Measurements from ENCODE around the gene JAG2. TPM values are rescaled to one million over a fixed set of nuclear protein-coding genes. Genes with fewer than 3 reads are reported as not detected.

The JAG2 gene
- total RNA-seq, 3 donors from 2014 or later (not counting 1 experiment from before 2014, with no cell fraction given), result 3.5 to 6.6 (median 6.1) TPM

DNA sequence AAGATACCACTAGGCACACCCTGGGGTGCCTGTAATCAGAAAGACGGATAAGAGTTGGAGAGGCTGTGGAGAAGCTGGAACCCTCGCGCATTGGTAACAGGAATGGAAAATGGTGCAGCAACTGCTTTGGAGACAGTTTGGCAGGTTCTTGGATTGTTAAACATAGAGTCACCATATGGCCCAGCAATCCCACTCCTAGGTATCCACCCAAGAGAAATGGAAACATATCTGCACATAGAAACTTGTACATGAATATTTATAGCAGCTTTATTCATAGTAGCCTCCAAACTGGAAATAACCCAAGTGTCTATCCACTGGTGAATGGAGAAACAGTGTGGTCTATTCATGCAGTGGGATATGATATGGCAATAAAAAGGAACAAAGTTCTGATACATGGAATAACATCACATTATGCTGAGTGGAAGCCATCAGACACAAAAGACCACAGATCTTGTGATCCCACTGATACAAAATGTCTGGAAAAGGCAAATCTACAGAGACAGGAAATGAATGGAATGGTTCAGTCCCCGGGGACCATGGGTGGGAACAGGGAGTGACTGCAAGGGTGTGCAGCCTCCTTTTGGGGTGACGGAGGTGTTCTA, 45.4 kb downstream of the JAG2 start:
- Mint-ChIP-seq H3K4me3 (no peak overlapping the region), H3K27me3 (ENCODE audit: low read depth in 2 of 2) (peaks cover 21 to 41% of the 10 kb centered on the region in 2 donors), H3K4me1 (peaks cover 0 to 4% of the 10 kb centered on the region in 2 donors), H3K9me3 (no peaks in the 10 kb centered on the region), H3K27ac (no peak overlapping the region), H3K36me3 (no peaks in the 10 kb centered on the region)
- DNase-seq, result no peak
- no peak for ATAC-seq
- H3K27ac ChIP-seq (ENCODE audit: low read length), result no peak overlapping the region
- no peaks in the 10 kb centered on the region for H3K4me1 ChIP-seq (ENCODE audit: control insufficient read depth, insufficient read depth, low read length)
- WGBS (ENCODE audit: insufficient coverage), result 89% methylated on average over 5 of the region's 5 CpGs
- no peaks in the 10 kb centered on the region for H3K36me3 ChIP-seq (ENCODE audit: control insufficient read depth, insufficient read depth, low read length)
- TF ChIP-seq, protein P1, sequence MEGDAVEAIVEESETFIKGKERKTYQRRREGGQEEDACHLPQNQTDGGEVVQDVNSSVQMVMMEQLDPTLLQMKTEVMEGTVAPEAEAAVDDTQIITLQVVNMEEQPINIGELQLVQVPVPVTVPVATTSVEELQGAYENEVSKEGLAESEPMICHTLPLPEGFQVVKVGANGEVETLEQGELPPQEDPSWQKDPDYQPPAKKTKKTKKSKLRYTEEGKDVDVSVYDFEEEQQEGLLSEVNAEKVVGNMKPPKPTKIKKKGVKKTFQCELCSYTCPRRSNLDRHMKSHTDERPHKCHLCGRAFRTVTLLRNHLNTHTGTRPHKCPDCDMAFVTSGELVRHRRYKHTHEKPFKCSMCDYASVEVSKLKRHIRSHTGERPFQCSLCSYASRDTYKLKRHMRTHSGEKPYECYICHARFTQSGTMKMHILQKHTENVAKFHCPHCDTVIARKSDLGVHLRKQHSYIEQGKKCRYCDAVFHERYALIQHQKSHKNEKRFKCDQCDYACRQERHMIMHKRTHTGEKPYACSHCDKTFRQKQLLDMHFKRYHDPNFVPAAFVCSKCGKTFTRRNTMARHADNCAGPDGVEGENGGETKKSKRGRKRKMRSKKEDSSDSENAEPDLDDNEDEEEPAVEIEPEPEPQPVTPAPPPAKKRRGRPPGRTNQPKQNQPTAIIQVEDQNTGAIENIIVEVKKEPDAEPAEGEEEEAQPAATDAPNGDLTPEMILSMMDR (IDR thresholded peaks at IDR 0.05), result no peak
- H3K9me3 ChIP-seq (ENCODE audit: control insufficient read depth, insufficient read depth, low read length), result peaks cover 3% of the 10 kb centered on the region
- H3K4me3 ChIP-seq (ENCODE audit: low read length), result no peak overlapping the region
- intact Hi-C loops (cut with micrococcal nuclease), result no loop called here
- no peaks in the 10 kb centered on the region for H3K27me3 ChIP-seq (ENCODE audit: control insufficient read depth, insufficient read depth, low read length)

DNA sequence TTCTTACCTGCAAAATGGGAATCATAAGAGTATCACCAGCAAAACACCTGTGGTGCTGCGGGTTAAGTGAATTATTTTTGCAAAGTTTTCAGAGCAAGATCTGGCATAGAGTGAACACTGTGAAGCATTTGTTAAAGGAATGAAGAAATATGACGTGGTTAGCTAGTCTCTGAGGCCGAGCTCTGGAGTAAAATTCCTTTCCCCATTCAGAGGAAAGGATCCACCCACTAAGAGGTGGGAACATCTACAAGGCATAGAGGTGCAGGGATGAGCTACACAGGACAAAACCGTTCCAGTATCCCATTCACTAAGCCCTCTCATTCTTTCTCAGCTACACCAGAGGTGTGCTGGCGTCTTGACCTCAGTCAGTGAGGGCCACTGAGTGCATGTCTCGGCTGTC, 48.5 kb downstream of the JAG2 start:
- no peak for ATAC-seq
- H3K4me1 Mint-ChIP-seq, result peaks cover 0 to 4% of the 10 kb centered on the region in 2 donors
- H3K9me3 Mint-ChIP-seq, result no peaks in the 10 kb centered on the region
- H3K27me3 Mint-ChIP-seq (ENCODE audit: low read depth in 2 of 2), result peaks cover 13 to 39% of the 10 kb centered on the region in 2 donors
- no peaks in the 10 kb centered on the region for H3K4me1 ChIP-seq (ENCODE audit: control insufficient read depth, insufficient read depth, low read length)
- no peak for DNase-seq
- no peaks in the 10 kb centered on the region for H3K27me3 ChIP-seq (ENCODE audit: control insufficient read depth, insufficient read depth, low read length)
- H3K4me3 Mint-ChIP-seq, result no peak overlapping the region
- no peak overlapping the region for H3K27ac ChIP-seq (ENCODE audit: low read length)
- no peak overlapping the region for H3K4me3 ChIP-seq (ENCODE audit: low read length)
- intact Hi-C loops (cut with micrococcal nuclease), result no loop called here
- 76% methylated on average over 6 of the region's 6 CpGs for WGBS (ENCODE audit: insufficient coverage)
- TF ChIP-seq, protein P1 (IDR thresholded peaks at IDR 0.05), result no peak
- no peaks in the 10 kb centered on the region for H3K36me3 ChIP-seq (ENCODE audit: control insufficient read depth, insufficient read depth, low read length)
- H3K9me3 ChIP-seq (ENCODE audit: control insufficient read depth, insufficient read depth, low read length), result peaks cover 3% of the 10 kb centered on the region
- H3K27ac Mint-ChIP-seq, result no peak overlapping the region
- no peaks in the 10 kb centered on the region for H3K36me3 Mint-ChIP-seq

DNA sequence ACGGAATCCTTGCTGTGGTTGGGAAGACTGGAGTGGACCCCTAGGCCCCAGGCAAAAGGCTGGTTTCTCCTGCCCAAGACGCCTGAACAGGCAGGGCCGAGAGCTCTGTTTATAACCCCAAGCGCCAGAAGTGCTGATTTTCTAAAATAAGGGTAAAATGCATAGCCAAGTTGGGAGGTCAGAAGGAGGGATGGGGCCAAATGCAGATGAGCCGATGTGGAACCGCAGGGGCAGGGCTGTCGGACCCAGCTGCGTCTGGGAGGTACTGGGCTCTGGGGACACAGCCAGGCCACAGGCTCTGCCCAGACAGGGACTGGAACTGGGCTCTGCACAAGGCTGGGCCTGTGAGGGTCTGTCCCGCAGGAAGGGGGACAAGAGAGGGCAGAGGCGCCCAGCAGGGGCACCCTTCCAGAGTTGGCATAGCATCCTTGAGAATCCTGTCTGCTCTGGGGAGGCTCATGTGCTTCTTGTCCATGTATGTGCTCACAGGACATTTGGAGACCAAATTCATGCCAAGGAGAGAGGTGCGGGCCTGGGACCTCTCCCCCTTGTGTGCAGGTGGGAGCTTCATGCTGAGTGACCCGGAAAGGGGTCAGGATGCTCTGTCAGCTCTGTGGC, 49.1 kb downstream of the JAG2 start:
- H3K27ac Mint-ChIP-seq, result no peak overlapping the region
- Histone ChIP-seq H3K4me1 (ENCODE audit: control insufficient read depth, insufficient read depth, low read length) (no peaks in the 10 kb centered on the region), H3K27me3 (ENCODE audit: control insufficient read depth, insufficient read depth, low read length) (no peaks in the 10 kb centered on the region), H3K9me3 (ENCODE audit: control insufficient read depth, insufficient read depth, low read length) (peaks cover 3% of the 10 kb centered on the region), H3K4me3 (ENCODE audit: low read length) (no peak overlapping the region), H3K36me3 (ENCODE audit: control insufficient read depth, insufficient read depth, low read length) (no peaks in the 10 kb centered on the region), H3K27ac (ENCODE audit: low read length) (no peak overlapping the region)
- WGBS (ENCODE audit: insufficient coverage), result 77% methylated on average over 12 of the region's 12 CpGs
- no peak for ATAC-seq
- no peak for DNase-seq
- peaks cover 0 to 3% of the 10 kb centered on the region in 2 donors for H3K4me1 Mint-ChIP-seq
- H3K27me3 Mint-ChIP-seq (ENCODE audit: low read depth in 2 of 2), result peaks cover 12 to 34% of the 10 kb centered on the region in 2 donors
- TF ChIP-seq, protein P1 (IDR thresholded peaks at IDR 0.05), result no peak
- no peaks in the 10 kb centered on the region for H3K9me3 Mint-ChIP-seq
- intact Hi-C loops (cut with micrococcal nuclease), result no loop called here
- no peak overlapping the region for H3K4me3 Mint-ChIP-seq
- no peaks in the 10 kb centered on the region for H3K36me3 Mint-ChIP-seq

All from natural killer cell (primary cell).